GM23248 (cell line): ENCODE measurements around the gene ENPP5. TPM values are rescaled to one million over a fixed set of nuclear protein-coding genes. Genes with fewer than 3 reads are reported as not detected.

ENCODE experiments used
- DNase-seq: peaks from one replicate; pipeline ENCODE4 v3.0.0-alpha.2; 2015
- H2AFZ ChIP-seq: fragments of 200-600 bp; sonication (generic); 2 replicates; pipeline ENCODE4 v1.6.1; 2016; ENCODE audit warnings: antibody characterized with exemption
- H3F3A ChIP-seq: fragments of 200-600 bp; sonication (generic); 2 replicates; pipeline ENCODE4 v1.6.1; 2016; ENCODE audit warnings: mild to moderate bottlenecking, antibody characterized with exemption, mixed run types; ENCODE audit not compliant: insufficient read depth
- H3K27ac ChIP-seq: fragments of 200-600 bp; sonication (generic); 2 replicates; pipeline ENCODE4 v1.5.1; 2016; ENCODE audit warnings: mild to moderate bottlenecking
- H3K27me3 ChIP-seq: fragments of 200-600 bp; sonication (generic); replicated peaks from 2 replicates; pipeline ENCODE4 v1.6.1; 2016; ENCODE audit warnings: mild to moderate bottlenecking; ENCODE audit not compliant: insufficient read depth
- H3K36me3 ChIP-seq: fragments of 200-600 bp; sonication (generic); 2 replicates; pipeline ENCODE4 v1.6.1; 2016; ENCODE audit warnings: low read depth, mild to moderate bottlenecking
- H3K4me1 ChIP-seq: fragments of 200-600 bp; sonication (generic); 2 replicates; pipeline ENCODE4 v1.6.1; 2016; ENCODE audit warnings: mild to moderate bottlenecking; ENCODE audit not compliant: insufficient read depth
- H3K4me2 ChIP-seq: fragments of 200-600 bp; sonication (generic); one replicate; pipeline ENCODE4 v1.6.1; 2016; ENCODE audit warnings: mild to moderate bottlenecking; ENCODE audit not compliant: unreplicated experiment
- H3K4me3 ChIP-seq: fragments of 200-600 bp; sonication (generic); 2 replicates; pipeline ENCODE4 v1.5.1; 2016; ENCODE audit warnings: mild to moderate bottlenecking
- H3K79me2 ChIP-seq: fragments of 200-600 bp; sonication (generic); 2 replicates; pipeline ENCODE4 v1.6.1; 2016; ENCODE audit warnings: mild to moderate bottlenecking; ENCODE audit not compliant: insufficient read depth
- H3K9ac ChIP-seq: fragments of 200-600 bp; sonication (generic); 2 replicates; pipeline ENCODE4 v1.6.1; 2016; ENCODE audit warnings: mild to moderate bottlenecking
- H3K9me2 ChIP-seq: fragments of 200-600 bp; sonication (generic); 2 replicates; pipeline ENCODE4 v1.6.1; 2016; ENCODE audit warnings: mixed run types, mild to moderate bottlenecking, moderate library complexity; ENCODE audit not compliant: insufficient read depth
- H3K9me3 ChIP-seq: fragments of 200-600 bp; sonication (generic); one replicate; pipeline ENCODE4 v1.6.1; 2017; ENCODE audit warnings: low read depth
- H4K20me1 ChIP-seq: fragments of 200-600 bp; sonication (generic); 2 replicates; pipeline ENCODE4 v1.6.0; 2016; ENCODE audit not compliant: insufficient read depth
- EZH2 ChIP-seq: fragments of 200-600 bp; sonication (generic); IDR thresholded peaks from 2 replicates; pipeline ENCODE4 v1.6.1; 2018; ENCODE audit warnings: antibody characterized with exemption, mild to moderate bottlenecking; ENCODE audit not compliant: insufficient read depth, poor library complexity, severe bottlenecking
- EZH2phosphoT487 ChIP-seq: fragments of 200-600 bp; sonication (generic); IDR thresholded peaks from 2 replicates; pipeline ENCODE4 v1.6.1; 2018; ENCODE audit warnings: antibody characterized with exemption, moderate library complexity, mild to moderate bottlenecking, low read depth; ENCODE audit not compliant: insufficient read depth
- WGBS, 2 experiments: methylation state at CpG; one replicate each; pipeline ENCODE4 v1.1.6; 2015 to 2017; ENCODE audit warnings: low lambda C conversion rate in 2 of 2, low coverage in 1 of 2; ENCODE audit errors: missing lambda C conversion rate in 2 of 2; 5-methylcytosine and 5-hydroxymethylcytosine counted together
- in situ Hi-C: fragments of 300-500 bp; cut with MboI; formaldehyde crosslinking; loops from 2 replicates; pipeline ENCODE4 v1.15.0; 2020
- polyA plus RNA-seq: library from polyadenylated mRNA; unstranded; fragments of >200 nt; fragmentation: Nextera tagmentation; extraction: Ambion mirVana; gene quantifications from 2 replicates; pipeline ENCODE4 v1.2.1, GENCODE V29; 2016
- total RNA-seq: library from RNA; depleted of rRNA; stranded (reverse); fragments of >200 nt; shearing (Covaris generic); gene quantifications from 2 replicates; pipeline ENCODE4 v1.2.3, GENCODE V29; 2014

Gene ENPP5
- total and polyA plus RNA-seq, 2 experiments from 2014 or later, result 0.24 TPM; not detected in 1

GRCh38 chr6:46189726-46190125 lies 18.9 kb upstream of the ENPP5 start:
- H3K27ac ChIP-seq, result no peak overlapping the region
- no peaks in the 10 kb centered on the region for H3K36me3 ChIP-seq
- DNase-seq, result no peak
- in situ Hi-C loops, result no loop called here
- H3K9me2 ChIP-seq, result no peaks in the 10 kb centered on the region
- peaks cover 24% of the 10 kb centered on the region for H3K4me1 ChIP-seq
- TF ChIP-seq EZH2phosphoT487 (no peak), EZH2 (no peak)
- no peak overlapping the region for H3K4me2 ChIP-seq
- H4K20me1 ChIP-seq, result no peaks in the 10 kb centered on the region
- H3K9ac ChIP-seq, result no peak overlapping the region
- WGBS, 2 experiments, result 78 to 87% methylated on average over 4 of the region's 4 CpGs
- H3K9me3 ChIP-seq, result no peaks in the 10 kb centered on the region
- H3K27me3 ChIP-seq, result no peaks in the 10 kb centered on the region
- H3K79me2 ChIP-seq, result no peaks in the 10 kb centered on the region
- H2AFZ ChIP-seq, result no peak overlapping the region
- peaks cover 20% of the 10 kb centered on the region; the same call in 1 of the 2 replicates for H3F3A ChIP-seq
- H3K4me3 ChIP-seq, result no peak overlapping the region

GRCh38 chr6:46186583-46186982 lies 15.8 kb upstream of the ENPP5 start:
- H3K9me3 ChIP-seq, result no peaks in the 10 kb centered on the region
- WGBS, 2 experiments, result 82 to 100% methylated on average over 1 of the region's 1 CpG
- in situ Hi-C loops, result no loop called here
- H3F3A ChIP-seq, result peaks cover 20% of the 10 kb centered on the region
- no peaks in the 10 kb centered on the region for H4K20me1 ChIP-seq
- no peak overlapping the region for H3K27ac ChIP-seq
- H3K27me3 ChIP-seq, result no peaks in the 10 kb centered on the region
- no peaks in the 10 kb centered on the region for H3K79me2 ChIP-seq
- H3K36me3 ChIP-seq, result no peaks in the 10 kb centered on the region
- TF ChIP-seq EZH2 (no peak), EZH2phosphoT487 (no peak)
- no peak overlapping the region for H2AFZ ChIP-seq
- no peak overlapping the region for H3K9ac ChIP-seq
- H3K4me3 ChIP-seq, result no peak overlapping the region
- H3K4me2 ChIP-seq, result no peak overlapping the region
- peaks cover 23% of the 10 kb centered on the region for H3K4me1 ChIP-seq
- H3K9me2 ChIP-seq, result no peaks in the 10 kb centered on the region
- DNase-seq, result no peak

- Histone ChIP-seq H3K9ac (no peak overlapping the region), H3K27ac (peak overlapping the region; percentile 24; the same call in 1 of the 2 replicates), H3K9me2 (no peaks in the 10 kb centered on the region), H3K4me3 (no peak overlapping the region), H3F3A (peaks cover 16% of the 10 kb centered on the region), H3K4me2 (peak overlapping the region; percentile 53), H4K20me1 (no peaks in the 10 kb centered on the region), H2AFZ (peak overlapping the region; percentile 40), H3K4me1 (peaks cover 19% of the 10 kb centered on the region), H3K27me3 (no peaks in the 10 kb centered on the region), H3K9me3 (no peaks in the 10 kb centered on the region), H3K36me3 (no peaks in the 10 kb centered on the region), H3K79me2 (no peaks in the 10 kb centered on the region)
- peak; percentile 92 for DNase-seq
- no peak for TF ChIP-seq EZH2
- TF ChIP-seq EZH2phosphoT487, result no peak
- in situ Hi-C loops, result no loop called here
- whole genome bisulfite sequencing, 2 experiments, result 33 to 41% methylated on average over 4 of the region's 4 CpGs
Observed at GRCh38 chr6:46184114-46184513, 13.3 kb upstream of the ENPP5 start.

- Histone ChIP-seq H3K9me3 (no peaks in the 10 kb centered on the region), H3F3A (no peaks in the 10 kb centered on the region), H3K27me3 (peaks cover 8% of the 10 kb centered on the region; the same call in 1 of the 2 replicates), H3K4me3 (no peak overlapping the region), H3K79me2 (no peaks in the 10 kb centered on the region), H3K27ac (no peak overlapping the region), H4K20me1 (no peaks in the 10 kb centered on the region), H2AFZ (no peak overlapping the region), H3K9me2 (no peaks in the 10 kb centered on the region), H3K4me1 (no peaks in the 10 kb centered on the region), H3K36me3 (no peaks in the 10 kb centered on the region), H3K9ac (no peak overlapping the region), H3K4me2 (no peak overlapping the region)
- WGBS, 2 experiments, result 44 to 47% methylated on average over 3 of the region's 3 CpGs
- no peak for DNase-seq
- TF ChIP-seq EZH2phosphoT487, result no peak
- TF ChIP-seq EZH2, result no peak
- in situ Hi-C loops, result no loop called here
Observed at GRCh38 chr6:46175976-46176375, 5.2 kb upstream of the ENPP5 start.

- H3K79me2 ChIP-seq, result no peaks in the 10 kb centered on the region
- H2AFZ ChIP-seq, result no peak overlapping the region
- no peak overlapping the region for H3K27ac ChIP-seq
- DNase-seq, result no peak
- no peaks in the 10 kb centered on the region for H3F3A ChIP-seq
- no peak overlapping the region for H3K9ac ChIP-seq
- WGBS, 2 experiments, result 72 to 75% methylated on average over 4 of the region's 4 CpGs
- no peak for TF ChIP-seq EZH2phosphoT487
- TF ChIP-seq EZH2, result no peak
- H3K4me1 ChIP-seq, result no peaks in the 10 kb centered on the region
- in situ Hi-C loops, result no loop called here
- peaks cover 9% of the 10 kb centered on the region; the same call in 1 of the 2 replicates for H3K27me3 ChIP-seq
- H3K4me2 ChIP-seq, result no peak overlapping the region
- H3K36me3 ChIP-seq, result no peaks in the 10 kb centered on the region
- no peaks in the 10 kb centered on the region for H3K9me2 ChIP-seq
- H3K9me3 ChIP-seq, result no peaks in the 10 kb centered on the region
- H3K4me3 ChIP-seq, result no peak overlapping the region
- no peaks in the 10 kb centered on the region for H4K20me1 ChIP-seq
Observed at GRCh38 chr6:46175446-46175845, 4.7 kb upstream of the ENPP5 start.
